H1 (cell line): ENCODE results near the gene ANKIB1. TPM values are rescaled to one million over a fixed set of nuclear protein-coding genes. Genes with fewer than 3 reads are reported as not detected.

Experiments used
- CHD7 ChIP-seq: fragments of 300-600 bp; sonication (generic); IDR thresholded peaks from 2 replicates; pipeline ENCODE4 v1.7.1; 2012; ENCODE audit warnings: low read length, moderate library complexity, mild to moderate bottlenecking, inconsistent platforms; ENCODE audit not compliant: insufficient replicate concordance
- RXRA ChIP-seq: IDR thresholded peaks from 2 replicates; pipeline ENCODE4 v1.6.1; 2011; ENCODE audit warnings: low read depth, mild to moderate bottlenecking, low read length, moderate library complexity; ENCODE audit not compliant: insufficient read depth
- polyA plus RNA-seq, 7 experiments: library from polyadenylated mRNA; depleted of rRNA in 3 of 7; stranded (reverse) in 5 of 7; unstranded in 2 of 7; fragments of >200 nt in 5 of 7; fragments of 200-250 nt in 2 of 7; gene quantifications; 1 replicate in 5 of 7; 2 replicates in 1 of 7; 4 replicates in 1 of 7; pipeline versions ENCODE4 v1.2.1 to v1.2.3, GENCODE V29; 2011 to 2013; ENCODE audit warnings: missing spikeins in 2 of 7, mixed read lengths in 2 of 7
- total RNA-seq: library from RNA; stranded (reverse); fragmentation: NEBNext Ultra II Directional; extraction: Animal tissue kit (Norgen Biotek cat#: 25700); gene quantifications from 2 replicates; pipeline ENCODE4 v1.2.1, GENCODE V29; 2021
- TF ChIP-seq, protein P1 (sequence below): IDR thresholded peaks from 2 replicates; pipeline ENCODE4 v1.6.1; 2012; ENCODE audit warnings: inconsistent platforms

The ANKIB1 gene
- total and polyA plus RNA-seq, 2 of the 8 experiments (the other 6 are each of a cell fraction or from before 2014, with no cell fraction given), result 19.2 to 43.0 TPM

DNA sequence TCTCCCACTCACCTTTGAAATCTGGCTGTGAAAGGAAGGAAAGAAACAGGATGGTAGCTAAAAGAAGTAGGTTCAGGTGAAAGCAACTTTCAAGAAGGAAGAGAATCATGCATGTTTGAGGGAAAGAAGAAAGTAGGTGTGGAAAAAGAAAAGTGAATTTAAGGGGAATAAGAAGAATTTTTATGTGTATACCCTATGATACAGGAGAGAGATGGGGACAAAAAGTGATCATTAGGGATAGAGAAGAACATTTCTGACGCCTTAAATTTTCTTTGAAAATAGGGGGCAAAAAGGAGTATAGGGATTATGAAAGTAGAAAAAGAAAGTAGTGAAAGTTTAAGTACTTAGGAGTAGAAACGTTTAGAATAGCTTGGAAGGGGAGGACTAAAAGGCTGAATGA lies 15.2 kb upstream of the ANKIB1 start (continued):
- no peak for TF ChIP-seq RXRA
- TF ChIP-seq, protein P1, sequence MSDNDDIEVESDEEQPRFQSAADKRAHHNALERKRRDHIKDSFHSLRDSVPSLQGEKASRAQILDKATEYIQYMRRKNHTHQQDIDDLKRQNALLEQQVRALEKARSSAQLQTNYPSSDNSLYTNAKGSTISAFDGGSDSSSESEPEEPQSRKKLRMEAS, result no peak
- TF ChIP-seq CHD7, result no peak
